ENCODE measurements around the gene FAM219A. TPM values are rescaled to one million over a fixed set of nuclear protein-coding genes. Genes with fewer than 3 reads are reported as not detected.
A peak's percentile ranks its signal among the peaks of the same experiment; 100 is the strongest.
"Not testable (repeated sequence)": the region's sequence is repeated elsewhere in the genome, so short reads cannot be mapped to it uniquely, and the experiment has no call there.

FAM219A gene
- total RNA-seq, 1 experiment from 2014 or later = 38.6 TPM

DNA sequence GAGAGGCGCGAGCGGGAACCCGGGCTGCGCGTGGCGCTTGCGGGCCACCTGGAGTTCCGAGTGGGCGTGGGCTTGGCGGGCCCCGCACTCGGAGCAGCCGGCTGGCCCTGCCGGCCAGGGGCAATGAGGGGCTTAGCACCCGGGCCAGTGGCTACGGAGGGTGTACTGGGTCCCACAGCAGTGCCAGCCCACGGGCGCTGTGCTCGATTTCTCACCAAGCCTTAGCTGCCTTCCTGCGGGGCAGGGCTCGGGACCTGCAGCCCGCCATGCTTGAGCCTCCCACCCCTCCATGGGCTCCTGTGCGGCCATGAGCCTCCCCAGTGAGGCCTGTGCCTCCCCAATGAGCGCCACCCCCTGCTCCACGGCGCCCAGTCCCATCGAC is 20.5 kb downstream of the FAM219A start:
- intact Hi-C loops (cut with micrococcal nuclease; ENCODE audit: unreplicated experiment) = loop anchor here (1.0 to 2.0 kb wide), 3 partner anchors 63 to 153 kb away; no protein-coding TSS in a partner anchor
- ATAC-seq; H3K27me3 ChIP-seq (ENCODE audit: control insufficient read depth, insufficient read depth, low read length); H3K36me3 ChIP-seq (ENCODE audit: control insufficient read depth, insufficient read depth, low read length); H3K27ac ChIP-seq (ENCODE audit: low read length); H3K9me3 ChIP-seq (ENCODE audit: control insufficient read depth, insufficient read depth, low read depth, low read length); DNase-seq (ENCODE audit: low read depth, low spot score); H3K4me3 ChIP-seq (ENCODE audit: low read depth in 2 of 2, low read length in 2 of 2); POLR2A ChIA-PET; in situ Hi-C loops (cut with HindIII; ENCODE audit: low pct_unique_long_range_greater_than_20kb, low sequenced_read_pairs); H3K4me1 ChIP-seq (ENCODE audit: control insufficient read depth, insufficient read depth, low read length); BruUV-seq (replicated peaks): not testable (repeated sequence)
- CTCF ChIA-PET = interaction anchor here (1.4 to 2.1 kb wide), 4 partner anchors 62 to 153 kb away, joined by 3 to 6 read pairs (median 4); no protein-coding TSS in a partner anchor

DNA sequence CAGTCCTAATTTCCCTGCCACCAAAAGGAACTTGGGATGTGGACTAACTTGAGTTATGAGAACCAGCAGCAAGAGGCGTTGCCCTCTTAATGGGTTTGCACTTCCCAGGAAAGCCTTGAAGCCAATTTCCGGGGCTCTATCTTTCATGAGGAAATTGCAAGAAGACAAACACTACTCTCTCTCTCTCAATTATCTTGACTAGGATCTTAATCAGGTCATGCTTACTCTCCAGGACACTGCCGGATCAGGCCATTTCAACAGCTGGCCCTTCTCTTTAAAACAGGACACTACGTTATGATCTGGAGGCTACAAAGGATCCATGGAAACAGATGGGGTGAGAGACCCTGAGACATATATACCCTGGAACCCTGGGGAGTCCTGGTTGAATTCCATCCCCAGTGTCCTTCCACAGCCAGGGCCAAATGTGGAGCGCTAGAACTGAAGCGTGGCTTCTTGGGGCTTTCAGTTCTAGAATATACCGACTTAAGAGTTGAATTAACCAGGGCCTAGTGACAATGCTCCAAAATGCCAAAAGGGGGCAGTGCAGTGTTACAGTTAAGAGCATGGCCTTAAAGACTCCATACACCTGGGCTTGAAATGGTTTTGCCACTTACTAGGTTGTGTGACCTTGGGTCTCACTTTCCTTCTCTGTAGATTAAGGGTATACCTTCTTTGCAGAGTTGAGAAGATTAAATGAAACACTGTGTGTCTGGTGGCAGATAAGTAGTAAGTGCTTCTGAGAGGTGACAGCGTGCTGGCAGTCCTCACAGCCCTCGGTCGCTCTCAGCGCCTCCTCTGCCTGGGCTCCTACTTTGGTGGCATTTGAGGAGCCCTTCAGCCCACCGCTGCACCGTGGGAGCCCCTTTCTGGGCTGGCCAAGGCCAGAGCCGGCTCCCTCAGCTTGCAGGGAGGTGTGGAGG is 21.1 kb downstream of the FAM219A start:
- no TSS peak for BruUV-seq (replicated peaks)

DNA sequence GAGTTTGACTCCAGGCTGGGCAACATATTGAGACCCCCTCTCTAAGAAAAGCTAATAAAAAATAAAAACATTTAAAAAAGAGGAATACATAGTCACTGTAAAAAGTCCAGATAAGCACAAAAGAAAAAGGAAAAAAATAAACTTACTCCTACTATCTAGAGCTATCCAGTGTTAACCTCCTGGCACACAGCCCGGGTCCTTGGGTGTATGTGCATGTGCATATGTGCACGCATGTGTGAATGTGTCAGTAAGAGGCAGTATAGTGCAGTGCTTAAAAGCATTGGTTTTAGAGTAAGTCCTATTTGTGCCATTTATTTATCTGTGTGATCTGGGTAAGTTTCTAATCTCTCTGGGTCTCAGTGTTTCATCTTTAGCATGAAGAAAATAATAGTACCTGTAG is 26.7 kb downstream of the FAM219A start:
- ChIA-PET CTCF (interaction anchor here (1.9 kb wide), 1 partner anchor 28 kb away, joined by 6 read pairs; no protein-coding TSS in a partner anchor), POLR2A (interaction anchor here (1.1 kb wide), 1 partner anchor 14 kb away, joined by 12 read pairs; no protein-coding TSS in a partner anchor)
- in situ Hi-C loops (cut with HindIII; ENCODE audit: low pct_unique_long_range_greater_than_20kb, low sequenced_read_pairs) = no loop called here
- H3K27me3 ChIP-seq (ENCODE audit: control insufficient read depth, insufficient read depth, low read length) = no peaks in the 10 kb centered on the region
- no peak; the same call in 1 of the 2 replicates for ATAC-seq
- no peak for DNase-seq (ENCODE audit: low read depth, low spot score)
- intact Hi-C loops (cut with micrococcal nuclease; ENCODE audit: unreplicated experiment) = no loop called here
- no peak overlapping the region for H3K27ac ChIP-seq (ENCODE audit: low read length)
- no peak overlapping the region for H3K4me3 ChIP-seq (ENCODE audit: low read depth in 2 of 2, low read length in 2 of 2)
- H3K9me3 ChIP-seq (ENCODE audit: control insufficient read depth, insufficient read depth, low read depth, low read length) = no peaks in the 10 kb centered on the region
- no peaks in the 10 kb centered on the region; the same call in 1 of the 2 replicates for H3K4me1 ChIP-seq (ENCODE audit: control insufficient read depth, insufficient read depth, low read length)
- no TSS peak for BruUV-seq (replicated peaks)
- H3K36me3 ChIP-seq (ENCODE audit: control insufficient read depth, insufficient read depth, low read length) = no peaks in the 10 kb centered on the region
- no peak for TF ChIP-seq POLR2AphosphoS5 (IDR thresholded peaks at IDR 0.05; ENCODE audit: low read depth, low read length)
- TF ChIP-seq, protein P1, sequence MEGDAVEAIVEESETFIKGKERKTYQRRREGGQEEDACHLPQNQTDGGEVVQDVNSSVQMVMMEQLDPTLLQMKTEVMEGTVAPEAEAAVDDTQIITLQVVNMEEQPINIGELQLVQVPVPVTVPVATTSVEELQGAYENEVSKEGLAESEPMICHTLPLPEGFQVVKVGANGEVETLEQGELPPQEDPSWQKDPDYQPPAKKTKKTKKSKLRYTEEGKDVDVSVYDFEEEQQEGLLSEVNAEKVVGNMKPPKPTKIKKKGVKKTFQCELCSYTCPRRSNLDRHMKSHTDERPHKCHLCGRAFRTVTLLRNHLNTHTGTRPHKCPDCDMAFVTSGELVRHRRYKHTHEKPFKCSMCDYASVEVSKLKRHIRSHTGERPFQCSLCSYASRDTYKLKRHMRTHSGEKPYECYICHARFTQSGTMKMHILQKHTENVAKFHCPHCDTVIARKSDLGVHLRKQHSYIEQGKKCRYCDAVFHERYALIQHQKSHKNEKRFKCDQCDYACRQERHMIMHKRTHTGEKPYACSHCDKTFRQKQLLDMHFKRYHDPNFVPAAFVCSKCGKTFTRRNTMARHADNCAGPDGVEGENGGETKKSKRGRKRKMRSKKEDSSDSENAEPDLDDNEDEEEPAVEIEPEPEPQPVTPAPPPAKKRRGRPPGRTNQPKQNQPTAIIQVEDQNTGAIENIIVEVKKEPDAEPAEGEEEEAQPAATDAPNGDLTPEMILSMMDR (IDR thresholded peaks at IDR 0.05) = no peak
- TF ChIP-seq, protein P2, sequence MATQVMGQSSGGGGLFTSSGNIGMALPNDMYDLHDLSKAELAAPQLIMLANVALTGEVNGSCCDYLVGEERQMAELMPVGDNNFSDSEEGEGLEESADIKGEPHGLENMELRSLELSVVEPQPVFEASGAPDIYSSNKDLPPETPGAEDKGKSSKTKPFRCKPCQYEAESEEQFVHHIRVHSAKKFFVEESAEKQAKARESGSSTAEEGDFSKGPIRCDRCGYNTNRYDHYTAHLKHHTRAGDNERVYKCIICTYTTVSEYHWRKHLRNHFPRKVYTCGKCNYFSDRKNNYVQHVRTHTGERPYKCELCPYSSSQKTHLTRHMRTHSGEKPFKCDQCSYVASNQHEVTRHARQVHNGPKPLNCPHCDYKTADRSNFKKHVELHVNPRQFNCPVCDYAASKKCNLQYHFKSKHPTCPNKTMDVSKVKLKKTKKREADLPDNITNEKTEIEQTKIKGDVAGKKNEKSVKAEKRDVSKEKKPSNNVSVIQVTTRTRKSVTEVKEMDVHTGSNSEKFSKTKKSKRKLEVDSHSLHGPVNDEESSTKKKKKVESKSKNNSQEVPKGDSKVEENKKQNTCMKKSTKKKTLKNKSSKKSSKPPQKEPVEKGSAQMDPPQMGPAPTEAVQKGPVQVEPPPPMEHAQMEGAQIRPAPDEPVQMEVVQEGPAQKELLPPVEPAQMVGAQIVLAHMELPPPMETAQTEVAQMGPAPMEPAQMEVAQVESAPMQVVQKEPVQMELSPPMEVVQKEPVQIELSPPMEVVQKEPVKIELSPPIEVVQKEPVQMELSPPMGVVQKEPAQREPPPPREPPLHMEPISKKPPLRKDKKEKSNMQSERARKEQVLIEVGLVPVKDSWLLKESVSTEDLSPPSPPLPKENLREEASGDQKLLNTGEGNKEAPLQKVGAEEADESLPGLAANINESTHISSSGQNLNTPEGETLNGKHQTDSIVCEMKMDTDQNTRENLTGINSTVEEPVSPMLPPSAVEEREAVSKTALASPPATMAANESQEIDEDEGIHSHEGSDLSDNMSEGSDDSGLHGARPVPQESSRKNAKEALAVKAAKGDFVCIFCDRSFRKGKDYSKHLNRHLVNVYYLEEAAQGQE (IDR thresholded peaks at IDR 0.05; ENCODE audit: insufficient read depth in 1 of 2, low read depth in 2 of 2, low read length in 1 of 2) = no peak
- no peak for TF ChIP-seq TCF7L2 (IDR thresholded peaks at IDR 0.05; ENCODE audit: low read depth, low read length)
- no peak for TF ChIP-seq SIN3A (IDR thresholded peaks at IDR 0.05; ENCODE audit: borderline replicate concordance, insufficient read depth, low read depth, low read length)

More for the DNA sequence above, 21.1 kb downstream of the FAM219A start:
- Histone ChIP-seq H3K4me3 (ENCODE audit: low read depth in 2 of 2, low read length in 2 of 2) (no peak overlapping the region), H3K27me3 (ENCODE audit: control insufficient read depth, insufficient read depth, low read length) (no peaks in the 10 kb centered on the region), H3K9me3 (ENCODE audit: control insufficient read depth, insufficient read depth, low read depth, low read length) (no peaks in the 10 kb centered on the region), H3K4me1 (ENCODE audit: control insufficient read depth, insufficient read depth, low read length) (no peaks in the 10 kb centered on the region), H3K36me3 (ENCODE audit: control insufficient read depth, insufficient read depth, low read length) (no peaks in the 10 kb centered on the region), H3K27ac (ENCODE audit: low read length) (no peak overlapping the region)
- TF ChIP-seq, protein P1 (IDR thresholded peaks at IDR 0.05) = peak; percentile 90
- no peak for TF ChIP-seq TCF7L2 (IDR thresholded peaks at IDR 0.05; ENCODE audit: low read depth, low read length)
- in situ Hi-C loops (cut with HindIII; ENCODE audit: low pct_unique_long_range_greater_than_20kb, low sequenced_read_pairs) (no loop called here), intact Hi-C loops (cut with micrococcal nuclease; ENCODE audit: unreplicated experiment) (loop anchor here (1.0 to 2.0 kb wide), 3 partner anchors 64 to 154 kb away; no protein-coding TSS in a partner anchor)
- peak; percentile 39 for DNase-seq (ENCODE audit: low read depth, low spot score)
- peak; percentile 97 for ATAC-seq
- CTCF ChIA-PET = interaction anchor here (0.5 to 1.9 kb wide), 3 partner anchors 18 to 111 kb away, joined by 4 to 8 read pairs (median 6); no protein-coding TSS in a partner anchor
- POLR2A ChIA-PET = no interaction called here
